HG02623 (cell line): ENCODE results near the gene COL4A3.
A peak's percentile ranks its signal among the peaks of the same experiment; 100 is the strongest.
"Not testable (repeated sequence)": the region's sequence is repeated elsewhere in the genome, so short reads cannot be mapped to it uniquely, and the experiment has no call there.

Experiments used
- ATAC-seq: cut with Tn5 transposase; IDR thresholded peaks from one replicate; pipeline ENCODE4 v1.9.1; 2021; ENCODE audit warnings: moderate library complexity; ENCODE audit not compliant: unreplicated experiment

COL4A3 gene

GRCh38 chr2:227154986-227155774, 9.2 kb upstream of the COL4A3 start:
- no peak for ATAC-seq

- no peak for ATAC-seq
These were observed 4.3 kb upstream of the COL4A3 start for GRCh38 chr2:227160164-227160563.

- no peak for ATAC-seq
These were observed 2.5 kb upstream of the COL4A3 start for GRCh38 chr2:227161947-227162346.

- peak; percentile 61 for ATAC-seq
These were observed 883 bp upstream of the COL4A3 start for GRCh38 chr2:227163485-227163997.

GRCh38 chr2:227164763-227165291, 403 bp downstream of the COL4A3 start:
- ATAC-seq, result peak; percentile 68

GRCh38 chr2:227171779-227172178, 7.4 kb downstream of the COL4A3 start:
- ATAC-seq, result not testable (repeated sequence)

- ATAC-seq, result no peak
These were observed 13.3 kb downstream of the COL4A3 start for GRCh38 chr2:227177592-227178336.

- ATAC-seq, result no peak
These were observed 15.7 kb downstream of the COL4A3 start for GRCh38 chr2:227179988-227180685.

GRCh38 chr2:227180770-227181169, 16.3 kb downstream of the COL4A3 start:
- ATAC-seq, result no peak

GRCh38 chr2:227182765-227183164, 18.3 kb downstream of the COL4A3 start:
- no peak for ATAC-seq

- ATAC-seq, result no peak
These were observed 19.4 kb downstream of the COL4A3 start for GRCh38 chr2:227183657-227184367.

GRCh38 chr2:227185615-227186232, 21.3 kb downstream of the COL4A3 start:
- ATAC-seq, result no peak

- ATAC-seq, result no peak
These were observed 22.3 kb downstream of the COL4A3 start for GRCh38 chr2:227186751-227187150.

- ATAC-seq, result no peak
These were observed 23.9 kb downstream of the COL4A3 start for GRCh38 chr2:227188292-227188691.

- ATAC-seq, result no peak
These were observed 26.9 kb downstream of the COL4A3 start for GRCh38 chr2:227191367-227191766.

- no peak for ATAC-seq
These were observed 28.1 kb downstream of the COL4A3 start for GRCh38 chr2:227192491-227192890.

GRCh38 chr2:227194219-227194618, 29.8 kb downstream of the COL4A3 start:
- no peak for ATAC-seq

GRCh38 chr2:227198866-227199265, 34.4 kb downstream of the COL4A3 start:
- no peak for ATAC-seq

- no peak for ATAC-seq
These were observed 37.3 kb downstream of the COL4A3 start for GRCh38 chr2:227201771-227202170.

GRCh38 chr2:227204452-227204851, 40.0 kb downstream of the COL4A3 start:
- ATAC-seq, result no peak
